ENCODE results near the gene ZNF438. TPM values are rescaled to one million over a fixed set of nuclear protein-coding genes. Genes with fewer than 3 reads are reported as not detected.

ZNF438 gene
- total and polyA plus RNA-seq, 2 of the 13 experiments (the other 11 are each of a cell fraction or from before 2014, with no cell fraction given), result 0.75 to 0.83 TPM

DNA sequence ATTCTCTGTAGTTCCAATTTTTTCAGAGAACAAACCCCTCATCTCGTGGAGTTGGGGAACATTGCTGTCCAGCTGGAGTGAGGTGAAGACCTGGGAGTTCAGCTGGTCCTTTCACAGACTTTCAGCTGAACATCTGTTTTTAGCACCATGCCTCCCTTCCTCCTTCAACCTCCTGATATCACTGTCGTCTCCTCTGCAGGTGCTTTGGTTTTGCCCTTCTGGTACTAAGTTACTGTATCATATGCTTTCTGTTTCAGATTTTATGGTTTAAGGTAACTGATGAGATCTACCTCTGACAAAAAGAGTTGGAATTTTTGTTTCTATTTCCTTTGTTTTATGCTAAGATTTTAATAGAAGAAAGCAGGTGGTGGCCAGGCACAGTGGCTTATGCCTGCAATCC, 102.9 kb downstream of the ZNF438 start:
- Histone ChIP-seq H3K9me3 (ENCODE audit: low read length) (peaks cover 5% of the 10 kb centered on the region; the same call in 1 of the 2 replicates), H3K27ac (ENCODE audit: extremely low read length, insufficient read depth, low read length) (no peak overlapping the region), H3K36me3 (replicated peaks in 1 of 2; ENCODE audit: control insufficient read depth in 1 of 2, insufficient read depth in 2 of 2, low read length in 2 of 2) (no peaks in the 10 kb centered on the region), H3K79me2 (ENCODE audit: insufficient read depth, low read length) (no peaks in the 10 kb centered on the region), H3K4me1 (ENCODE audit: insufficient read depth, low read length) (no peaks in the 10 kb centered on the region), H4K20me1 (ENCODE audit: insufficient read depth, low read length) (no peaks in the 10 kb centered on the region), H3K4me3 (replicated peaks in 1 of 3; ENCODE audit: insufficient read depth in 1 of 3, low read depth in 2 of 3, low read length in 3 of 3) (no peak overlapping the region), H3K4me2 (ENCODE audit: low read depth, low read length) (no peak overlapping the region), H3K27me3 (ENCODE audit: control insufficient read depth in 1 of 2, insufficient read depth in 2 of 2, low read length in 2 of 2) (no peaks in the 10 kb centered on the region; a peak in 1 of 5 replicates), H3K9ac (ENCODE audit: insufficient read depth, low read depth, low read length) (no peak overlapping the region), H2AFZ (ENCODE audit: low read length) (no peak overlapping the region)
- DNase-seq (ENCODE audit: low spot score) (no peak), FAIRE-seq (no peak), ATAC-seq (no peak)
- POLR2A ChIA-PET, result no interaction called here
- CTCF ChIA-PET (ENCODE audit: low intra/inter-chr PET ratio, low total read pairs), result no interaction called here
- WGBS (ENCODE audit: low lambda C conversion rate), result 43% methylated on average over 2 of the region's 2 CpGs
- intact Hi-C loops (cut with micrococcal nuclease; ENCODE audit: unreplicated experiment) (no loop called here), in situ Hi-C loops (cut with HindIII; ENCODE audit: extremely low pct_ligation_motif_present, low pct_unique_long_range_greater_than_20kb) (no loop called here)
- no TSS peak for BruUV-seq (replicated peaks)
- no peak for TF ChIP-seq ZNF878 (CRISPR knock-in tag; IDR thresholded peaks at IDR 0.05)
- no peak for TF ChIP-seq ZBTB1 (CRISPR knock-in tag; IDR thresholded peaks at IDR 0.05; ENCODE audit: borderline replicate concordance)
- no peak for TF ChIP-seq MIER2 (CRISPR knock-in tag; IDR thresholded peaks at IDR 0.05)
- TF ChIP-seq, protein P1, sequence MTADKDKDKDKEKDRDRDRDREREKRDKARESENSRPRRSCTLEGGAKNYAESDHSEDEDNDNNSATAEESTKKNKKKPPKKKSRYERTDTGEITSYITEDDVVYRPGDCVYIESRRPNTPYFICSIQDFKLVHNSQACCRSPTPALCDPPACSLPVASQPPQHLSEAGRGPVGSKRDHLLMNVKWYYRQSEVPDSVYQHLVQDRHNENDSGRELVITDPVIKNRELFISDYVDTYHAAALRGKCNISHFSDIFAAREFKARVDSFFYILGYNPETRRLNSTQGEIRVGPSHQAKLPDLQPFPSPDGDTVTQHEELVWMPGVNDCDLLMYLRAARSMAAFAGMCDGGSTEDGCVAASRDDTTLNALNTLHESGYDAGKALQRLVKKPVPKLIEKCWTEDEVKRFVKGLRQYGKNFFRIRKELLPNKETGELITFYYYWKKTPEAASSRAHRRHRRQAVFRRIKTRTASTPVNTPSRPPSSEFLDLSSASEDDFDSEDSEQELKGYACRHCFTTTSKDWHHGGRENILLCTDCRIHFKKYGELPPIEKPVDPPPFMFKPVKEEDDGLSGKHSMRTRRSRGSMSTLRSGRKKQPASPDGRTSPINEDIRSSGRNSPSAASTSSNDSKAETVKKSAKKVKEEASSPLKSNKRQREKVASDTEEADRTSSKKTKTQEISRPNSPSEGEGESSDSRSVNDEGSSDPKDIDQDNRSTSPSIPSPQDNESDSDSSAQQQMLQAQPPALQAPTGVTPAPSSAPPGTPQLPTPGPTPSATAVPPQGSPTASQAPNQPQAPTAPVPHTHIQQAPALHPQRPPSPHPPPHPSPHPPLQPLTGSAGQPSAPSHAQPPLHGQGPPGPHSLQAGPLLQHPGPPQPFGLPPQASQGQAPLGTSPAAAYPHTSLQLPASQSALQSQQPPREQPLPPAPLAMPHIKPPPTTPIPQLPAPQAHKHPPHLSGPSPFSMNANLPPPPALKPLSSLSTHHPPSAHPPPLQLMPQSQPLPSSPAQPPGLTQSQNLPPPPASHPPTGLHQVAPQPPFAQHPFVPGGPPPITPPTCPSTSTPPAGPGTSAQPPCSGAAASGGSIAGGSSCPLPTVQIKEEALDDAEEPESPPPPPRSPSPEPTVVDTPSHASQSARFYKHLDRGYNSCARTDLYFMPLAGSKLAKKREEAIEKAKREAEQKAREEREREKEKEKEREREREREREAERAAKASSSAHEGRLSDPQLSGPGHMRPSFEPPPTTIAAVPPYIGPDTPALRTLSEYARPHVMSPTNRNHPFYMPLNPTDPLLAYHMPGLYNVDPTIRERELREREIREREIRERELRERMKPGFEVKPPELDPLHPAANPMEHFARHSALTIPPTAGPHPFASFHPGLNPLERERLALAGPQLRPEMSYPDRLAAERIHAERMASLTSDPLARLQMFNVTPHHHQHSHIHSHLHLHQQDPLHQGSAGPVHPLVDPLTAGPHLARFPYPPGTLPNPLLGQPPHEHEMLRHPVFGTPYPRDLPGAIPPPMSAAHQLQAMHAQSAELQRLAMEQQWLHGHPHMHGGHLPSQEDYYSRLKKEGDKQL (CRISPR knock-in tag; IDR thresholded peaks at IDR 0.05; ENCODE audit: low read depth), result no peak
- no peak for TF ChIP-seq ZNF180 (CRISPR knock-in tag; IDR thresholded peaks at IDR 0.05; ENCODE audit: borderline replicate concordance, low read depth)
- no peak for TF ChIP-seq SRY (CRISPR knock-in tag; IDR thresholded peaks at IDR 0.05)
- no peak for TF ChIP-seq PREB (CRISPR knock-in tag; IDR thresholded peaks at IDR 0.05)
- no peak for TF ChIP-seq ZNF597 (CRISPR knock-in tag; IDR thresholded peaks at IDR 0.05)
- no peak for TF ChIP-seq ZFP82 (CRISPR knock-in tag; IDR thresholded peaks at IDR 0.05; ENCODE audit: borderline replicate concordance)
- no peak for TF ChIP-seq MEIS2 (CRISPR knock-in tag; IDR thresholded peaks at IDR 0.05)
- TF ChIP-seq REST (IDR thresholded peaks at IDR 0.05; ENCODE audit: borderline replicate concordance in 1 of 2, low read depth in 1 of 2, low read length in 2 of 2), result no peak
- no peak for TF ChIP-seq FOXA3 (CRISPR knock-in tag; IDR thresholded peaks at IDR 0.05)
- no peak for TF ChIP-seq ZNF569 (CRISPR knock-in tag; IDR thresholded peaks at IDR 0.05; ENCODE audit: borderline replicate concordance)
- no peak for TF ChIP-seq SKI (IDR thresholded peaks at IDR 0.05; ENCODE audit: partially characterized antibody)

Measured in HepG2 (cell line).